GM23338 (cell line): ENCODE measurements around the gene HNRNPK. TPM values are rescaled to one million over a fixed set of nuclear protein-coding genes. Genes with fewer than 3 reads are reported as not detected.

Source experiments
- ATAC-seq: fragments of 200-7000 bp; cut with Tn5 transposase; 3 replicates; pipeline ENCODE4 v1.9.1; 2020
- DNase-seq: peaks from one replicate; pipeline ENCODE4 v3.0.0-alpha.2; 2015; ENCODE audit warnings: low spot score
- H2AFZ ChIP-seq: fragments of 200-600 bp; sonication (generic); 2 replicates; pipeline ENCODE4 v1.8.0; 2016; ENCODE audit warnings: antibody characterized with exemption, mild to moderate bottlenecking, moderate library complexity
- H3F3A ChIP-seq: fragments of 200-600 bp; sonication (generic); replicated peaks from 2 replicates; pipeline ENCODE4 v1.8.0; 2017; ENCODE audit warnings: antibody characterized with exemption, mixed run types, low read depth
- H3K27ac ChIP-seq: fragments of 200-600 bp; sonication (generic); 2 replicates; pipeline ENCODE4 v1.6.1; 2016; ENCODE audit warnings: low read depth
- H3K27me3 ChIP-seq: fragments of 200-600 bp; sonication (generic); 2 replicates; pipeline ENCODE4 v1.8.0; 2016; ENCODE audit warnings: mild to moderate bottlenecking, mixed run types, moderate library complexity; ENCODE audit not compliant: insufficient read depth
- H3K36me3 ChIP-seq: fragments of 200-600 bp; sonication (generic); 2 replicates; pipeline ENCODE4 v1.8.0; 2016; ENCODE audit warnings: mild to moderate bottlenecking; ENCODE audit not compliant: insufficient read depth
- H3K4me1 ChIP-seq: fragments of 200-600 bp; sonication (generic); 2 replicates; pipeline ENCODE4 v1.8.0; 2016; ENCODE audit warnings: mild to moderate bottlenecking, moderate library complexity; ENCODE audit not compliant: insufficient read depth
- H3K4me2 ChIP-seq: fragments of 200-600 bp; sonication (generic); 2 replicates; pipeline ENCODE4 v1.7.1; 2017; ENCODE audit warnings: mixed run types
- H3K4me3 ChIP-seq: fragments of 200-600 bp; sonication (generic); 2 replicates; pipeline ENCODE4 v1.6.1; 2016; ENCODE audit warnings: mixed run types
- H3K79me2 ChIP-seq: fragments of 200-600 bp; sonication (generic); replicated peaks from 2 replicates; pipeline ENCODE4 v1.8.0; 2017; ENCODE audit warnings: mild to moderate bottlenecking; ENCODE audit not compliant: insufficient read depth
- H3K9me2 ChIP-seq: fragments of 200-600 bp; sonication (generic); 2 replicates; pipeline ENCODE4 v1.8.0; 2017; ENCODE audit not compliant: insufficient read depth
- H4K20me1 ChIP-seq: fragments of 200-600 bp; sonication (generic); replicated peaks from 2 replicates; pipeline ENCODE4 v1.8.0; 2017; ENCODE audit warnings: mild to moderate bottlenecking; ENCODE audit not compliant: insufficient read depth
- H3K27ac Mint-ChIP-seq: 2 replicates; pipeline ENCODE4 v1.8.0; 2020; ENCODE audit warnings: inconsistent platforms, mild to moderate bottlenecking, moderate library complexity, mixed read lengths
- H3K27me3 Mint-ChIP-seq: 3 replicates; pipeline ENCODE4 v1.8.0; 2022; ENCODE audit warnings: low read depth, mild to moderate bottlenecking, moderate library complexity, mixed read lengths, inconsistent platforms; ENCODE audit not compliant: insufficient read depth, poor library complexity
- H3K36me3 Mint-ChIP-seq: 3 replicates; pipeline ENCODE4 v1.8.0; 2021; ENCODE audit warnings: low read depth, mild to moderate bottlenecking, inconsistent platforms, moderate library complexity, mixed read lengths
- H3K4me1 Mint-ChIP-seq: 3 replicates; pipeline ENCODE4 v1.8.0; 2020; ENCODE audit warnings: mild to moderate bottlenecking, inconsistent platforms, mixed read lengths
- H3K4me3 Mint-ChIP-seq: 3 replicates; pipeline ENCODE4 v1.8.0; 2021; ENCODE audit warnings: moderate library complexity, mild to moderate bottlenecking, inconsistent platforms, mixed read lengths
- H3K9me3 Mint-ChIP-seq: 3 replicates; pipeline ENCODE4 v1.8.0; 2020; ENCODE audit warnings: moderate library complexity, mild to moderate bottlenecking, inconsistent platforms, mixed read lengths
- CREB1 ChIP-seq: fragments of 250-450 bp; sonication (Bioruptor Pico); IDR thresholded peaks from 2 replicates; pipeline ENCODE4 v1.5.0; 2020; ENCODE audit warnings: low read depth, mild to moderate bottlenecking, moderate library complexity
- ETS1 ChIP-seq: IDR thresholded peaks from 2 replicates; pipeline ENCODE4 v1.6.1; 2016; ENCODE audit warnings: antibody characterized with exemption
- EZH2phosphoT487 ChIP-seq: fragments of 200-600 bp; sonication (generic); IDR thresholded peaks from one replicate; pipeline ENCODE4 v1.8.1; 2018; ENCODE audit warnings: antibody characterized with exemption; ENCODE audit not compliant: unreplicated experiment
- JUNB ChIP-seq: IDR thresholded peaks from one replicate; pipeline ENCODE4 v1.6.1; 2016; ENCODE audit warnings: antibody characterized with exemption; ENCODE audit not compliant: unreplicated experiment
- NANOG ChIP-seq: IDR thresholded peaks from 2 replicates; pipeline ENCODE4 v1.6.1; 2016; ENCODE audit warnings: antibody characterized with exemption, borderline replicate concordance
- POLR2AphosphoS5 ChIP-seq: IDR thresholded peaks from 2 replicates; pipeline ENCODE4 v1.6.1; 2016; ENCODE audit warnings: antibody characterized with exemption, low read depth
- REST ChIP-seq: IDR thresholded peaks from one replicate; pipeline ENCODE4 v1.6.1; 2018; ENCODE audit warnings: antibody characterized with exemption; ENCODE audit not compliant: unreplicated experiment
- STAT1 ChIP-seq: IDR thresholded peaks from one replicate; pipeline ENCODE4 v1.6.1; 2016; ENCODE audit warnings: antibody characterized with exemption; ENCODE audit not compliant: unreplicated experiment
- ZNF114 ChIP-seq: fragments of 250-450 bp; sonication (Bioruptor Pico); IDR thresholded peaks from 2 replicates; pipeline ENCODE4 v1.5.0; 2020; ENCODE audit warnings: mild to moderate bottlenecking, moderate library complexity
- ZNF331 ChIP-seq: fragments of 250-450 bp; sonication (Bioruptor Pico); IDR thresholded peaks from 2 replicates; pipeline ENCODE4 v1.5.0; 2020; ENCODE audit warnings: low read depth, mild to moderate bottlenecking, moderate library complexity
- ZNF462 ChIP-seq: fragments of 250-450 bp; sonication (Bioruptor Pico); IDR thresholded peaks from 2 replicates; pipeline ENCODE4 v1.5.0; 2020; ENCODE audit warnings: mild to moderate bottlenecking, moderate library complexity
- polyA plus RNA-seq: library from polyadenylated mRNA; unstranded; fragments of >200 nt; fragmentation: Nextera tagmentation; extraction: Ambion mirVana; gene quantifications from 2 replicates; pipeline ENCODE4 v1.2.1, GENCODE V29; 2016
- total RNA-seq: library from RNA; depleted of rRNA; stranded (reverse); fragments of >200 nt; shearing (Covaris generic); gene quantifications from 2 replicates; pipeline ENCODE4 v1.2.3, GENCODE V29; 2014

The HNRNPK gene
- total and polyA plus RNA-seq, 2 experiments from 2014 or later = 417 to 1,083 TPM

- TF ChIP-seq ETS1 (no peak), NANOG (no peak), STAT1 (no peak), ZNF462 (CRISPR knock-in tag) (no peak), ZNF114 (CRISPR knock-in tag) (no peak)
Measured at GRCh38 chr9:83936523-83936922, 43.5 kb downstream of the HNRNPK start (continued).

- Histone ChIP-seq H3K4me3 (no peak overlapping the region), H3K4me1 (peaks cover 8% of the 10 kb centered on the region), H3K4me2 (no peak overlapping the region), H3K9me2 (no peaks in the 10 kb centered on the region), H4K20me1 (no peaks in the 10 kb centered on the region), H2AFZ (no peak overlapping the region), H3K36me3 (peaks cover 3% of the 10 kb centered on the region; the same call in 1 of the 2 replicates), H3K27ac (no peak overlapping the region), H3F3A (no peaks in the 10 kb centered on the region), H3K27me3 (no peaks in the 10 kb centered on the region), H3K79me2 (no peaks in the 10 kb centered on the region)
- DNase-seq = peak; percentile 70
- peaks cover 17% of the 10 kb centered on the region; the same call in 2 of the 3 replicates for H3K4me1 Mint-ChIP-seq
- ATAC-seq = peak; percentile 61
- H3K36me3 Mint-ChIP-seq = peaks cover 8% of the 10 kb centered on the region; the same call in 2 of the 3 replicates
- no peak overlapping the region for H3K4me3 Mint-ChIP-seq
- peaks cover 3% of the 10 kb centered on the region for H3K27me3 Mint-ChIP-seq
- H3K9me3 Mint-ChIP-seq = no peaks in the 10 kb centered on the region
- no peak overlapping the region for H3K27ac Mint-ChIP-seq
- TF ChIP-seq POLR2AphosphoS5 (no peak), ETS1 (no peak), CREB1 (no peak), ZNF331 (CRISPR knock-in tag) (no peak), STAT1 (no peak), ZNF114 (CRISPR knock-in tag) (no peak), JUNB (no peak), EZH2phosphoT487 (no peak), REST (no peak), NANOG (no peak)
Measured at GRCh38 chr9:83935276-83935935, 44.6 kb downstream of the HNRNPK start.
